Measurements from ENCODE around the gene PLEK2. TPM values are rescaled to one million over a fixed set of nuclear protein-coding genes. Genes with fewer than 3 reads are reported as not detected.

Gene PLEK2
- total RNA-seq, 1 donor: 2.2 TPM

DNA sequence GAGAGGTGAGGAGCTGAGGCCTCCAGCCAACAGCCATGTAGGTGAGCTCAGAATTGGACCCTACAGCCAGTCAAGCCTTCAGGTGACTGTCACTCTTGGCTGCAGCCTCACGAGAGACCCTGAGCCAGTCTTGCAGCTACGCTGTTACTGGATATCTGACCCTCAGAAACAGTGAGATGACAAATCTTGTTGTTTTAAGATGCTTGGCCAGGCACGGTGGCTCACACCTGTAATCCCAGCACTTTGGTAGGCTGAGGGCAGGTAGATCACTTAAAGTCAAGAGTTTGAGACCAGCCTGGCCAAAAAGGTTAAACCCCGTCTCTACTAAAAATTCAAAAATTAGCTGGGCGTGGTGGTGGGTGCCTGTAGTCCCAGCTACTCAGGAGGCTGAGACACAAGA is 6.2 kb downstream of the PLEK2 start:
- H3K4me3 ChIP-seq (ENCODE audit: low read depth, low read length): no peak overlapping the region
- no peak for TF ChIP-seq CTCF (IDR thresholded peaks at IDR 0.05; ENCODE audit: insufficient read depth, low read depth, low read length)
- DNase-seq (ENCODE audit: low read depth): no peak

DNA sequence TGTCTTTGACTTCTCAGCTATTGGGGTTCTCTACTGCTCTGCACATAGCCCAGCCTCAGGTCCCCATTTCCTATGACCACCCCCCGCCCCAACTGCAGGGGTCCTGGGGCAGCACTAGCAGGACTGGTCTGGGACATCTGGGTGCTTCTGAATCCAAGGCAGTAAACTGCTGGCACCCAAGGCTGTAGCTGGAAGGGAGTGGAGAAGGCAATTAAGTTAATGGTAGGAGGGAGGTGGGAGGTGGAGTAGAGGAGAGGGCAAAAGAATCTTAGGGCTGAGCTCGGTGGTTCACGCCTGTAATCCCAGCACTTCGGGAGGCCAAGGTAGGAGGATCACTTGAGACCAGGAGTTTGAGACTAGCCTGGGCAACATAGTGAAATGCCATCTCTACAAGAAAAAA is 11.5 kb downstream of the PLEK2 start:
- no peak for DNase-seq (ENCODE audit: low read depth)
- TF ChIP-seq CTCF (IDR thresholded peaks at IDR 0.05; ENCODE audit: insufficient read depth, low read depth, low read length): no peak
- H3K4me3 ChIP-seq (ENCODE audit: low read depth, low read length): no peak overlapping the region

- TF ChIP-seq CTCF (IDR thresholded peaks at IDR 0.05; ENCODE audit: insufficient read depth, low read depth, low read length): no peak
- DNase-seq (ENCODE audit: low read depth): no peak
- no peak overlapping the region for H3K4me3 ChIP-seq (ENCODE audit: low read depth, low read length)
These were observed 14.4 kb downstream of the PLEK2 start for GRCh38 chr14:67397536-67397935.

DNA sequence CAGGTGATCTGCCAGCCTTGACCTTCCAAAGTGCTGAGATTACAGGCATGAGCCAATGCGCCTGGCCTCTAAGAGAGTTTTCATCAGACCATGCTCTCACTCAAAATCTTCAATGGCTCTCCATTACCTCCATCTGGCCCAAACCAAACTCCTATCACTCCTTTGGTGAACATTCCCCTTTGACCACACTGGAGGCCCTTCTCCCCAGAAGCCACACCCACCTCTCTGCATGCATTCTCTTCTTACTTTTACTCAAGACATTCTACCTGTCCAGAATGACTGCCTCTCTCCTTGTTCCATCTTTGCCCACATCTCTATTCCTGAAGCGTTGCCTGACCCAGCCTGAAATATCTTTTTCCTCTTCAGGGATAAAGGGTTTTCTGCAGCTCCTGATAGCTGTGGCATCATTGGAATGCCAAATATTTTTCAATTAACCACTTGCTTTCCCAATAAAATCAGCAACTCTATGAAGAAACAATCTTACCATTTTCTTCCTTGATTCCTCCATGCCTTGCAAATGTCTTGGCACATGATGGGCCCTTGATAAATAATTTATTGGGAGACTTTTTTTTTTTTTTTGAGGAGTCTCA is 15.5 kb downstream of the PLEK2 start:
- peak; percentile 59 for DNase-seq (ENCODE audit: low read depth)
- TF ChIP-seq CTCF (IDR thresholded peaks at IDR 0.05; ENCODE audit: insufficient read depth, low read depth, low read length): no peak
- no peak overlapping the region for H3K4me3 ChIP-seq (ENCODE audit: low read depth, low read length)

GRCh38 chr14:67395876-67396189 is 16.1 kb downstream of the PLEK2 start:
- H3K4me3 ChIP-seq (ENCODE audit: low read depth, low read length): no peak overlapping the region
- no peak for DNase-seq (ENCODE audit: low read depth)
- no peak for TF ChIP-seq CTCF (IDR thresholded peaks at IDR 0.05; ENCODE audit: insufficient read depth, low read depth, low read length)

DNA sequence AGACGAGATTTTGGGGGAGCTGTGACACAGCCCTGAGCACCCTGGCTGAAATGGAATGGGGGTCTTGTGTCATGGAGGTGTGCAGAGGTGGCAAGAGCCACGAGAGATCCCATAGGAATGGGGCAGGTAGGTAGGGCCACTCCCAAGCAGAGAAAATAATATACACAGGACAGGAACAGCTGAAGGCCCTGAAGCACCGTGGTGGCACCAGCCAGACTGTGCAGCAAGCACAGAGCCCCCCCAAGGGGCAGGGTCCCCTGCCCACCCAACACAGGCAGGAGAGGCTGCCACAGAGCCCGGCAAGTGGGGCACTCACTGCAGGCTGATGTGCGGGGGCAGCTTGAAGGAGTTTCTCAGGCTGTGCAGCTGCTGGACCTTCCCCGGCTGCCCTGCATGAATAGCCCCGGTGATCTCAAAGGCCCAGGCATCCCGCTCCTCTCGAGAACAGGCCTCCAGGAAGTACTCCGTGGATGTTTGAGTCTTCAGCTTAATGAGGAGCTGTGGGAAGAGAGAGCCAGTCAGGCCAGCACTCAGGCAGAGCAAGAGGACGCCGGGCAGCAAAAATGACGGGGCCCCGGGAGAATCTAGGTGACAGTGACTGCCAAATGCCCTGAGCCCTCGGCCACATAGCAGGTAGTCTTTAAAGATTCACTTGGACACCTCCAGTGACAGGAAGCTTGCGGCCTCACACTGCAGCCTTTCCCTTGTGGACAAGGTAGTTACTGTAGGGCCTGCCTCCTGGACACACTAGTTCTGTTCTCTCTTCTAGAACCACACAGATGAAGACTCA is 16.7 kb downstream of the PLEK2 start:
- H3K4me3 ChIP-seq (ENCODE audit: low read depth, low read length): no peak overlapping the region
- DNase-seq (ENCODE audit: low read depth): no peak
- no peak for TF ChIP-seq CTCF (IDR thresholded peaks at IDR 0.05; ENCODE audit: insufficient read depth, low read depth, low read length)

All from fibroblast of villous mesenchyme (primary cell).